HEK293 (cell line): ENCODE results near the gene CCDC120.

ENCODE experiments used
- GLIS1 ChIP-seq: fragments of 450-650 bp; formaldehyde crosslinking; IDR thresholded peaks from 2 replicates; pipeline ENCODE4 v1.5.1; 2016; ENCODE audit warnings: missing biosample characterization, missing genetic modification characterization
- KLF10 ChIP-seq: fragments of 450-650 bp; IDR thresholded peaks from 2 replicates; pipeline ENCODE4 v1.5.1; 2018; ENCODE audit warnings: missing biosample characterization, mild to moderate bottlenecking, missing genetic modification characterization
- KLF8 ChIP-seq: fragments of 450-650 bp; formaldehyde crosslinking; IDR thresholded peaks from 2 replicates; pipeline ENCODE4 v1.5.1; 2016; ENCODE audit warnings: missing biosample characterization, missing genetic modification characterization
- OSR2 ChIP-seq: fragments of 450-650 bp; formaldehyde crosslinking; IDR thresholded peaks from 2 replicates; pipeline ENCODE4 v1.5.1; 2016; ENCODE audit warnings: missing biosample characterization, missing genetic modification characterization
- SP7 ChIP-seq: fragments of 450-650 bp; formaldehyde crosslinking; IDR thresholded peaks from 2 replicates; pipeline ENCODE4 v1.5.1; 2016; ENCODE audit warnings: missing biosample characterization, missing genetic modification characterization
- ZBTB8A ChIP-seq: fragments of 450-650 bp; formaldehyde crosslinking; IDR thresholded peaks from 2 replicates; pipeline ENCODE4 v1.5.1; 2016; ENCODE audit warnings: missing biosample characterization, missing genetic modification characterization
- ZEB2 ChIP-seq: fragments of 450-650 bp; formaldehyde crosslinking; IDR thresholded peaks from 2 replicates; pipeline ENCODE4 v1.5.1; 2016; ENCODE audit warnings: missing biosample characterization, missing genetic modification characterization
- ZFP37 ChIP-seq: fragments of 450-650 bp; formaldehyde crosslinking; IDR thresholded peaks from 2 replicates; pipeline ENCODE4 v1.5.1; 2016; ENCODE audit warnings: missing biosample characterization, missing genetic modification characterization
- ZNF23 ChIP-seq: fragments of 450-650 bp; formaldehyde crosslinking; IDR thresholded peaks from 2 replicates; pipeline ENCODE4 v1.5.1; 2016; ENCODE audit warnings: missing biosample characterization, missing genetic modification characterization, borderline replicate concordance
- ZNF292 ChIP-seq: fragments of 450-650 bp; formaldehyde crosslinking; IDR thresholded peaks from 2 replicates; pipeline ENCODE4 v1.5.1; 2016; ENCODE audit warnings: low read depth, missing biosample characterization, missing genetic modification characterization, borderline replicate concordance
- ZNF311 ChIP-seq: fragments of 450-650 bp; formaldehyde crosslinking; IDR thresholded peaks from 2 replicates; pipeline ENCODE4 v1.5.1; 2017; ENCODE audit warnings: missing biosample characterization, missing genetic modification characterization, borderline replicate concordance
- ZNF335 ChIP-seq: fragments of 450-650 bp; formaldehyde crosslinking; conservative IDR thresholded peaks from 2 replicates; pipeline ENCODE4 v1.5.1; 2016; ENCODE audit warnings: missing biosample characterization, missing genetic modification characterization
- ZNF394 ChIP-seq: fragments of 450-650 bp; formaldehyde crosslinking; IDR thresholded peaks from 2 replicates; pipeline ENCODE4 v1.5.1; 2016; ENCODE audit warnings: missing biosample characterization, missing genetic modification characterization, mild to moderate bottlenecking, moderate library complexity, borderline replicate concordance
- ZNF416 ChIP-seq: fragments of 450-650 bp; formaldehyde crosslinking; IDR thresholded peaks from 2 replicates; pipeline ENCODE4 v1.5.1; 2016; ENCODE audit warnings: missing biosample characterization, missing genetic modification characterization
- ZNF521 ChIP-seq: fragments of 450-650 bp; formaldehyde crosslinking; IDR thresholded peaks from 2 replicates; pipeline ENCODE4 v1.5.1; 2017; ENCODE audit warnings: missing biosample characterization, mild to moderate bottlenecking, missing genetic modification characterization
- ZNF600 ChIP-seq: fragments of 450-650 bp; formaldehyde crosslinking; IDR thresholded peaks from 2 replicates; pipeline ENCODE4 v1.5.1; 2016; ENCODE audit warnings: missing biosample characterization, missing genetic modification characterization
- ZNF621 ChIP-seq: fragments of 450-650 bp; formaldehyde crosslinking; IDR thresholded peaks from 2 replicates; pipeline ENCODE4 v1.5.1; 2017; ENCODE audit warnings: missing biosample characterization, missing genetic modification characterization
- ZNF660 ChIP-seq: fragments of 450-650 bp; IDR thresholded peaks from 2 replicates; pipeline ENCODE4 v1.5.1; 2018; ENCODE audit warnings: missing biosample characterization, mild to moderate bottlenecking, missing genetic modification characterization
- ZSCAN30 ChIP-seq: fragments of 450-650 bp; IDR thresholded peaks from 2 replicates; pipeline ENCODE4 v1.5.1; 2018; ENCODE audit warnings: missing biosample characterization, mild to moderate bottlenecking, missing genetic modification characterization, moderate library complexity
- TF ChIP-seq, protein P1 (sequence below): fragments of 450-650 bp; formaldehyde crosslinking; IDR thresholded peaks from 2 replicates; pipeline ENCODE4 v1.5.1; 2017; ENCODE audit warnings: missing biosample characterization, mild to moderate bottlenecking, missing genetic modification characterization, moderate library complexity
- TF ChIP-seq, protein P2 (sequence below): fragments of 450-650 bp; formaldehyde crosslinking; IDR thresholded peaks from 2 replicates; pipeline ENCODE4 v1.5.1; 2016; ENCODE audit warnings: missing biosample characterization, missing genetic modification characterization
- TF ChIP-seq, protein P3 (sequence below): IDR thresholded peaks from 2 replicates; pipeline ENCODE4 v1.6.1; 2011; ENCODE audit warnings: mild to moderate bottlenecking, low read depth, low read length, borderline replicate concordance
- TF ChIP-seq, protein P4 (sequence below): fragments of 450-650 bp; formaldehyde crosslinking; optimal IDR thresholded peaks from 2 replicates; pipeline ENCODE3; 2016; ENCODE audit warnings: missing biosample characterization, mild to moderate bottlenecking, missing genetic modification characterization
- TF ChIP-seq, protein P5 (sequence below): fragments of 450-650 bp; formaldehyde crosslinking; conservative IDR thresholded peaks from 2 replicates; pipeline ENCODE4 v1.5.1; 2016; ENCODE audit warnings: low read depth, missing biosample characterization, missing genetic modification characterization

The CCDC120 gene

DNA sequence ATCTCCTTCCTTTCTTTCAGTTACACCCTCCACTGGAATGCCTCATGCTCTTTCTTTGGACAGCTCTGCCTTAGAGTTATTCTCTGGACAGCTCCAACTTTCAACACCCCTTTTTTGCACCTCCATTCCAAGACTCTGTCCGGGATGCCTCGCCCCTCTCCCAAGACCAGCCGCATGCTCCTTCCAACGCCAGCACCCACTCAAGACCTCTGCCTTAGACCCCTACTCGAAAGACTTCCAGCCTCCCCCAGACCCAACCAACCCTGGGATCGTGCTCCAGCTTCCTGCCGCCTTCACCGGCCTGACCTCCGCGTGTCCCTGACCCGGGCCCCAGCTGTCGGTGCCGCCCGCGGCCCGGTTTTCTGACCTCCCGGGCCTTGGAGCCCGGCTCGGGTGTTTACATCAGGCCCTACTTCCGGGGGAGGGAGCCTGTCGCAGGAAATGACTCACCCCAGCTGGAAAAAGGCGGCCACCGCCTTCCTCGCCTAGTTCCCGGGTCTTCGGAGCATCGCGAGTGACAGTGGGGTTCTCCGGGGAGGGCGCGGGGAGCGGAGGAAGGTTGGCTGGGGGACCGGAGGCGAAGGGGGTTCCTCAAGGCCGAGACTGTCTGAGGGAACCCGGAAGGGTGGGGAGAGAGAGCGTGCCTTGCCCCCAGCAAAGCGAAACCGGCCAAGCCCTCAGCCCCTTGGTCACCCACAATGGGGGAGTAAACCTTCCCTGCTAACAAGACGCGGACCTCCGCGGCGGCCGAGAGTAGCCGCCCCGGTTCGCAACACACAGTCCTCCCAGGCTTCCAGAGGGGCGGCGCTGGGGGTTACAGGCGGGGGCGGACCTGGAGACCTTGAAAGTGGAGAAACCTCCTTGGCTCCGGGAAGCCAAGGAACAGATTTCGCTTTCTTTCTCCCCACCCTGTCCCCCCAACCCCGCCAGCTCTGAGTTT, 21.0 kb downstream of the CCDC120 start, which contains the start of gene WDR45 (continued):
- TF ChIP-seq, protein P1, sequence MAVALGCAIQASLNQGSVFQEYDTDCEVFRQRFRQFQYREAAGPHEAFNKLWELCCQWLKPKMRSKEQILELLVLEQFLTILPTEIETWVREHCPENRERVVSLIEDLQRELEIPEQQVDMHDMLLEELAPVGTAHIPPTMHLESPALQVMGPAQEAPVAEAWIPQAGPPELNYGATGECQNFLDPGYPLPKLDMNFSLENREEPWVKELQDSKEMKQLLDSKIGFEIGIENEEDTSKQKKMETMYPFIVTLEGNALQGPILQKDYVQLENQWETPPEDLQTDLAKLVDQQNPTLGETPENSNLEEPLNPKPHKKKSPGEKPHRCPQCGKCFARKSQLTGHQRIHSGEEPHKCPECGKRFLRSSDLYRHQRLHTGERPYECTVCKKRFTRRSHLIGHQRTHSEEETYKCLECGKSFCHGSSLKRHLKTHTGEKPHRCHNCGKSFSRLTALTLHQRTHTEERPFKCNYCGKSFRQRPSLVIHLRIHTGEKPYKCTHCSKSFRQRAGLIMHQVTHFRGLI (tag by site-specific recombination): no peak
- TF ChIP-seq OSR2 (tag by site-specific recombination): no peak
- 0 out of 2 replicates have a peak, but pooled peaks have one; percentile 57 for TF ChIP-seq ZFP37 (tag by site-specific recombination)
- TF ChIP-seq ZNF521 (tag by site-specific recombination): no peak
- TF ChIP-seq ZNF311: no peak
- 0 out of 2 replicates have a peak, but pooled peaks have one; percentile 9 for TF ChIP-seq ZNF394 (tag by site-specific recombination)
- TF ChIP-seq ZNF23 (tag by site-specific recombination): no peak
- TF ChIP-seq ZBTB8A (tag by site-specific recombination): peak; percentile 58; the same call in 1 of the 2 replicates
- TF ChIP-seq ZNF660 (tag by site-specific recombination): peak; percentile 72
- peak; percentile 66 for TF ChIP-seq SP7 (tag by site-specific recombination)
- peak; percentile 91 for TF ChIP-seq KLF10 (tag by site-specific recombination)
- TF ChIP-seq ZNF292 (tag by site-specific recombination): no peak
- TF ChIP-seq ZNF416: no peak
- TF ChIP-seq ZNF335 (tag by site-specific recombination): peak; percentile 82
- TF ChIP-seq, protein P2, sequence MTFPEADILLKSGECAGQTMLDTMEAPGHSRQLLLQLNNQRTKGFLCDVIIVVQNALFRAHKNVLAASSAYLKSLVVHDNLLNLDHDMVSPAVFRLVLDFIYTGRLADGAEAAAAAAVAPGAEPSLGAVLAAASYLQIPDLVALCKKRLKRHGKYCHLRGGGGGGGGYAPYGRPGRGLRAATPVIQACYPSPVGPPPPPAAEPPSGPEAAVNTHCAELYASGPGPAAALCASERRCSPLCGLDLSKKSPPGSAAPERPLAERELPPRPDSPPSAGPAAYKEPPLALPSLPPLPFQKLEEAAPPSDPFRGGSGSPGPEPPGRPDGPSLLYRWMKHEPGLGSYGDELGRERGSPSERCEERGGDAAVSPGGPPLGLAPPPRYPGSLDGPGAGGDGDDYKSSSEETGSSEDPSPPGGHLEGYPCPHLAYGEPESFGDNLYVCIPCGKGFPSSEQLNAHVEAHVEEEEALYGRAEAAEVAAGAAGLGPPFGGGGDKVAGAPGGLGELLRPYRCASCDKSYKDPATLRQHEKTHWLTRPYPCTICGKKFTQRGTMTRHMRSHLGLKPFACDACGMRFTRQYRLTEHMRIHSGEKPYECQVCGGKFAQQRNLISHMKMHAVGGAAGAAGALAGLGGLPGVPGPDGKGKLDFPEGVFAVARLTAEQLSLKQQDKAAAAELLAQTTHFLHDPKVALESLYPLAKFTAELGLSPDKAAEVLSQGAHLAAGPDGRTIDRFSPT (tag by site-specific recombination): no peak
- TF ChIP-seq, protein P3, sequence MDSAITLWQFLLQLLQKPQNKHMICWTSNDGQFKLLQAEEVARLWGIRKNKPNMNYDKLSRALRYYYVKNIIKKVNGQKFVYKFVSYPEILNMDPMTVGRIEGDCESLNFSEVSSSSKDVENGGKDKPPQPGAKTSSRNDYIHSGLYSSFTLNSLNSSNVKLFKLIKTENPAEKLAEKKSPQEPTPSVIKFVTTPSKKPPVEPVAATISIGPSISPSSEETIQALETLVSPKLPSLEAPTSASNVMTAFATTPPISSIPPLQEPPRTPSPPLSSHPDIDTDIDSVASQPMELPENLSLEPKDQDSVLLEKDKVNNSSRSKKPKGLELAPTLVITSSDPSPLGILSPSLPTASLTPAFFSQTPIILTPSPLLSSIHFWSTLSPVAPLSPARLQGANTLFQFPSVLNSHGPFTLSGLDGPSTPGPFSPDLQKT: no peak
- peak; percentile 80 for TF ChIP-seq KLF8 (tag by site-specific recombination)
- peak; percentile 86 for TF ChIP-seq GLIS1 (tag by site-specific recombination)
- no peak for TF ChIP-seq ZNF621 (tag by site-specific recombination)
- peak; percentile 44; the same call in 1 of the 2 replicates for TF ChIP-seq ZSCAN30 (tag by site-specific recombination)
- TF ChIP-seq, protein P4, sequence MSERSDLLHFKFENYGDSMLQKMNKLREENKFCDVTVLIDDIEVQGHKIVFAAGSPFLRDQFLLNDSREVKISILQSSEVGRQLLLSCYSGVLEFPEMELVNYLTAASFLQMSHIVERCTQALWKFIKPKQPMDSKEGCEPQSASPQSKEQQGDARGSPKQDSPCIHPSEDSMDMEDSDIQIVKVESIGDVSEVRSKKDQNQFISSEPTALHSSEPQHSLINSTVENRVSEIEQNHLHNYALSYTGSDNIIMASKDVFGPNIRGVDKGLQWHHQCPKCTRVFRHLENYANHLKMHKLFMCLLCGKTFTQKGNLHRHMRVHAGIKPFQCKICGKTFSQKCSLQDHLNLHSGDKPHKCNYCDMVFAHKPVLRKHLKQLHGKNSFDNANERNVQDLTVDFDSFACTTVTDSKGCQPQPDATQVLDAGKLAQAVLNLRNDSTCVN (tag by site-specific recombination): peak; percentile 36
- TF ChIP-seq, protein P5, sequence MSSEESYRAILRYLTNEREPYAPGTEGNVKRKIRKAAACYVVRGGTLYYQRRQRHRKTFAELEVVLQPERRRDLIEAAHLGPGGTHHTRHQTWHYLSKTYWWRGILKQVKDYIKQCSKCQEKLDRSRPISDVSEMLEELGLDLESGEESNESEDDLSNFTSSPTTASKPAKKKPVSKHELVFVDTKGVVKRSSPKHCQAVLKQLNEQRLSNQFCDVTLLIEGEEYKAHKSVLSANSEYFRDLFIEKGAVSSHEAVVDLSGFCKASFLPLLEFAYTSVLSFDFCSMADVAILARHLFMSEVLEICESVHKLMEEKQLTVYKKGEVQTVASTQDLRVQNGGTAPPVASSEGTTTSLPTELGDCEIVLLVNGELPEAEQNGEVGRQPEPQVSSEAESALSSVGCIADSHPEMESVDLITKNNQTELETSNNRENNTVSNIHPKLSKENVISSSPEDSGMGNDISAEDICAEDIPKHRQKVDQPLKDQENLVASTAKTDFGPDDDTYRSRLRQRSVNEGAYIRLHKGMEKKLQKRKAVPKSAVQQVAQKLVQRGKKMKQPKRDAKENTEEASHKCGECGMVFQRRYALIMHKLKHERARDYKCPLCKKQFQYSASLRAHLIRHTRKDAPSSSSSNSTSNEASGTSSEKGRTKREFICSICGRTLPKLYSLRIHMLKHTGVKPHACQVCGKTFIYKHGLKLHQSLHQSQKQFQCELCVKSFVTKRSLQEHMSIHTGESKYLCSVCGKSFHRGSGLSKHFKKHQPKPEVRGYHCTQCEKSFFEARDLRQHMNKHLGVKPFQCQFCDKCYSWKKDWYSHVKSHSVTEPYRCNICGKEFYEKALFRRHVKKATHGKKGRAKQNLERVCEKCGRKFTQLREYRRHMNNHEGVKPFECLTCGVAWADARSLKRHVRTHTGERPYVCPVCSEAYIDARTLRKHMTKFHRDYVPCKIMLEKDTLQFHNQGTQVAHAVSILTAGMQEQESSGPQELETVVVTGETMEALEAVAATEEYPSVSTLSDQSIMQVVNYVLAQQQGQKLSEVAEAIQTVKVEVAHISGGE (tag by site-specific recombination): peak; percentile 85
- no peak; the same call in 1 of the 2 replicates for TF ChIP-seq ZNF600 (tag by site-specific recombination)
- TF ChIP-seq ZEB2 (tag by site-specific recombination): 0 out of 2 replicates have a peak, but pooled peaks have one; percentile 55
